ENCODE results near the gene IL1RAP. TPM values are rescaled to one million over a fixed set of nuclear protein-coding genes. Genes with fewer than 3 reads are reported as not detected.

Gene IL1RAP
- total RNA-seq, 1 donor: 18.1 TPM

DNA sequence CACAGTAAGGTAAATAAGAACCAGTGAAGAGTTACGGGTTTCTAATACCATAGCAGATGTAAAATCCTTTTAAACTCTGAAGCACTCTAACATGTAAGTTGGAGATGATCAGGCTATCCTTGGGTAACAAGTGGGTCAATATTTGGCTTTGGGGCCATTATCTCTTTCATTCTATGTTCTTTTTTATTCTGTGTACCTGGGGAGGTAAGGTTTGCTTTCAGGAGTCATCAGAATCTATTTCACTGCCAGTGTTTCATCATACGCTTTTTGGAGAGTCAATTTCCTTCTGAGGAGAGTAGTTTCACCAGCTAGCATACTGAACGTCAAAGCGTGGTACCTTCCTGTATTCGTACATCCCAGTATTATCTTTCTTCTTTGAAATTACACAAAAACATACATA is 182.1 kb downstream of the IL1RAP start:
- no peaks in the 10 kb centered on the region for H3K9me3 ChIP-seq (ENCODE audit: low read depth, low read length)
- peaks cover 2% of the 10 kb centered on the region for H3K27me3 ChIP-seq (ENCODE audit: insufficient read depth, low read length)

DNA sequence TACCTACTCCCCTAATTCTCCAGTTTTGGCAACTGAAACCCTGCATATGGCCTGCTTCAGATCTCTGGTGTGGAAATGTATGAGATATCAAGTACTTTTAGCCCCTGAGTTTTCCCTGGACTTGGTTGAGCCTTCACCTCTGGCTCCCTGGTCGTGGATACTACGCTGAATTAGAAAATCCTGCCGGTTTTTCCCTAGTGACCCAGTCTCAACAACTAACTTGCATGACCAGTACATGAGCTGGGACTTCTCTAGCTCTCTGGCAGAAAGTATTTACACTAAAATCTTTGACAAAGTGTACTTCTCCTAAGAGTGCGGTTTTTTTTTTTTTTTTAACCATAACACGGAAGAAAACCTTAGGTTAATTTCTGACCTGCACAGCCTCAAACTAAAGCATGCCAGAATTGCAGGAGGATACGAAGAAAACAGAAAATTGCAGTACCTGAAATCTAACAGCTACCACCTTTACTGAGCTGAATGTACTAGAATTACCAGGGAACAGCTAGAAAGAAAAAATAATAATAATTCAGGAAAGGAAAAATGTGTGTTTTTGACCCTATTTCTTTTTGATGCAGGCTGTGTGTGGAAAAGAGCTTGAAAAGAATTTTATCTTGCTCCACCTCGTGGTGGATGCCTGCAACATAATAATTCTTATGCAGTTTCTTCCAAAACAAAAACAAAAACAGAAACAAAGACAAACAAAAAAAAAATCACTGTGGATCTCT is 183.1 kb downstream of the IL1RAP start:
- Histone ChIP-seq H3K4me3 (ENCODE audit: low read length) (no peak overlapping the region), H3K4me1 (ENCODE audit: insufficient read depth, low read length) (no peaks in the 10 kb centered on the region), H3K9me3 (ENCODE audit: low read depth, low read length) (no peaks in the 10 kb centered on the region), H3K27me3 (ENCODE audit: insufficient read depth, low read length) (peaks cover 2% of the 10 kb centered on the region)

More for the DNA sequence above, 182.1 kb downstream of the IL1RAP start:
- Histone ChIP-seq H3K4me1 (ENCODE audit: insufficient read depth, low read length) (no peaks in the 10 kb centered on the region), H3K4me3 (ENCODE audit: low read length) (no peak overlapping the region)

DNA sequence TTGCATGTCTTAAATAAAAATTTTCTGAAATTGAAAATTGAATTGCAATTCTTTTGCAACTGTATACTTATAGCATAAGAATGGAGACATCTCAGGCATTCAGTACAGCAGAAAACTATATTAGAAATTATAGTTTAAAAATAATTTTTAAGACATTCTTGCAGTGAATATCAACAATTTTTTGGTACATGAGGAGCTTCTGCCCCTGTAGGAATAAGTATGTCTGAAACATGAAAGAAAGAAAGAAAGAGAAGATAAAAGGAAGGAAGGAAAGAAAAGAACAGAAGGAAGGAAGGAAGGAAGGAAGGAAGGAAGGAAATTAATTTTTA is 183.6 kb downstream of the IL1RAP start:
- Histone ChIP-seq H3K4me1 (ENCODE audit: insufficient read depth, low read length) (no peaks in the 10 kb centered on the region), H3K4me3 (ENCODE audit: low read length) (no peak overlapping the region), H3K9me3 (ENCODE audit: low read depth, low read length) (no peaks in the 10 kb centered on the region), H3K27me3 (ENCODE audit: insufficient read depth, low read length) (peaks cover 2% of the 10 kb centered on the region)

DNA sequence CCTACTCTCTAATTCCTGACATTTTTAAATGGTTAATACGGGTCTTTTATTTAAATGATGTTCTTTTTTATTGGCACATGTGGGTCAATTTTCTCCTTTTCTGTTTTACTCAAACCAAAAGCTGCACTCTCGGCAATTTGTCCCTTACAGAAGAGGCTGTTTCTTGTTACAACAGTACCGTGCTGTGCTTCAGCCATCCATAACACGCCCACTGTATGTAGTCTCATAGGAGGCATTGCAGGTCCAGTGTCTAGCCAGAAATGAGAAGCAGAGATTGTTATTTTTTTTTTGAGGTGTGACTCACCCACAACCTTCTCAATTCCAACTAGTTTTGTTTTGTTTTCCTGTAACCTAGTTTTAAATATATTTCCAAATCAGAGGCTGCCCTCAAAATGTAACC is 184.0 kb downstream of the IL1RAP start:
- H3K4me3 ChIP-seq (ENCODE audit: low read length): no peak overlapping the region
- peaks cover 2% of the 10 kb centered on the region for H3K27me3 ChIP-seq (ENCODE audit: insufficient read depth, low read length)
- H3K9me3 ChIP-seq (ENCODE audit: low read depth, low read length): no peaks in the 10 kb centered on the region
- H3K4me1 ChIP-seq (ENCODE audit: insufficient read depth, low read length): no peaks in the 10 kb centered on the region

DNA sequence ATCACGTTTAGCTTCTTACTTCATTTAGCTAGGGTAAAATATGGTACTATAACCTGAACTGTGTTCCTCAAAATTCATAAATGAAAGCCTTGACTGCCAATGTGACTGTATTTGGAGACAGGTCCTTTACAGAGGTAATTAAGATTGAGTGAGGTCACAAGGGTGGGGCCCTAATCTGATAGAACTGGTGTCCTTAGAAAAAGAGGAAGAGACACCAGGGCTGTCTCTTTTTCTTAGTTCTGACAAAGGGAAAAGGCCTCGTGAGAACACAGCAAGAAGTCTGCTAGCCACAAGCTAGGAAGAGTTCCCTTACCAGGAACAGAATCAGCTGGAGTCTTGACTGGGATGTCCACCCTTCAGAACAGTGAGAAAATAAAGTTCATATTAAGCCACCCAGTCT is 185.9 kb downstream of the IL1RAP start:
- H3K9me3 ChIP-seq (ENCODE audit: low read depth, low read length): no peaks in the 10 kb centered on the region

DNA sequence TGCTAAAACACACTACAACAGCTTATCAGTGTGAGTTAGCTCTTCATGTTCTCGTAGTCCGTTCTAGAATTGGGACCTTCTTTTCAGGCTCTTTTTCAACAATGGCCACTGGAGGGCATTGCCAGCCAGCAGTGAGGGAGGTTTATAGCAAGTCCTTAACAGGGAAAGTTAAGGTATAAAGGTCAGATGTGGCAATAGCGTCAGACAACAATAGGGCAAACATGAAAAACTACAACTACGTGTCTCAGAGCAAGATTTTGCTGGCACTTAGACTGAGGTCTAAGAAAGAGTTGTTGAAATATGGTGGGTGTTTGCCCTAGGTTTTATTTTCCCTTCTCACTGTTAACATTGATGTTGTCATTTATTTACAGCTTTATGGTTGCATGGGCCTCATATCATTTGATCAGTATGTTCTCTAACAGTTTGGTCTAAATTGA is 187.2 kb downstream of the IL1RAP start:
- Histone ChIP-seq H3K9me3 (ENCODE audit: low read depth, low read length) (no peaks in the 10 kb centered on the region), H3K4me1 (ENCODE audit: insufficient read depth, low read length) (no peaks in the 10 kb centered on the region), H3K4me3 (ENCODE audit: low read length) (no peak overlapping the region), H3K27me3 (ENCODE audit: insufficient read depth, low read length) (peaks cover 2% of the 10 kb centered on the region)

More for the DNA sequence above, 185.9 kb downstream of the IL1RAP start:
- peaks cover 2% of the 10 kb centered on the region for H3K27me3 ChIP-seq (ENCODE audit: insufficient read depth, low read length)
- no peak overlapping the region for H3K4me3 ChIP-seq (ENCODE audit: low read length)
- H3K4me1 ChIP-seq (ENCODE audit: insufficient read depth, low read length): no peaks in the 10 kb centered on the region

DNA sequence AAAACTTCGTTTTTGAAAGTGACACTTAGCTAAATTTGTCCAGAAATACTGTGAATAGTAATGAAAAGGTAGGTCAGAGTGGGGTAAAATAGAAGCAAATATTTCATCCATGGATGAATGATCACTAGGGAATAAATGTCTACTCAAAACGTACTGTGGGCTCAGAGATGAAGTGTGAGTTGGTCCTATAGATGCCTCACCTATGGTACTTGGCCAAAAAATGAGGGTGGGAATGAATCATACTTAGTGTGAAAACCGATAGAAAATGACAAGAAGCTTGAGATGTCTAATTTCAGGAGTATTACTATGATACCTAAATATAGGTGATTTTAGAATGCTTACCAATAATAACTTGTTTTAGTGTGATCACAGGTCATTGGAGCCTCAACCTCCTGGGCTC is 192.7 kb downstream of the IL1RAP start:
- Histone ChIP-seq H3K4me1 (ENCODE audit: insufficient read depth, low read length) (no peaks in the 10 kb centered on the region), H3K4me3 (ENCODE audit: low read length) (no peak overlapping the region), H3K9me3 (ENCODE audit: low read depth, low read length) (no peaks in the 10 kb centered on the region), H3K27me3 (ENCODE audit: insufficient read depth, low read length) (no peaks in the 10 kb centered on the region)

Other genes with a start within 250 kb of the IL1RAP start
- gene CLDN1, start 191.6 kb upstream of the IL1RAP start, total RNA-seq: 0.10 TPM
- gene CLDN16, start 125.9 kb upstream of the IL1RAP start, total RNA-seq: 0.10 TPM
- gene TMEM207, start 64.2 kb upstream of the IL1RAP start, total RNA-seq: not detected